ENCODE results near the gene LRRC45.
"Not testable (repeated sequence)": the region's sequence is repeated elsewhere in the genome, so short reads cannot be mapped to it uniquely, and the experiment has no call there.

LRRC45 gene

DNA sequence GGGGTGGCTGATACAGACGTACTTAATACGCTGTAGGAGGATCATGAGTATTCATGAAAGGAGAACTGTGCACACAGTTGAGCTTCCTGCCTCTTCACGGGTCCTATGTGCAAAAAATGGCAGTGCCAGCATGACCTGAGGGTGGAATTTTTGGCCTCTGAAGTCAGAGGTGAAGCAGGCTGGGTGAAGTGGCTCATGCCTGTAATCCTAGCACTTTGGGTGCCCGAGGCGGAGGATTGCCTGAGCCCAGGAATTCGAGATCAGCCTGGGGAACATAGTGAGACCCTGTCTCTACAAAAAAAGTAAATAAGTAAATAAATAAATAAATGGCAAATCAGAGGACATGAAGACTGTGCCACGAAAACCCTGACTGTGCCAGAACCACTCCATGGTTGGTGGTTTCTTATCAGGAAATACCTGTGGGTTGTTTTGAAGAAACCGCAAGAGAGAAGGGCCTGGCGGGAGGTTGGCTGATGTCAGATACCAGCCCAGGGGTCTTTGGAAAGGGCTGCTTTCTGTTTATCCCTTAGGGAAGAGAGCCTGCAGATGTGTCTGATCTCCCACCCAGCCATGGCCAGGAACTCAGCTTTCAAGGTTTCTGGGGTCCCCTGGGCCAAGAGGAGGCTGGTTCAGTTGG is 42.3 kb upstream of the LRRC45 start:
- no peak for TF ChIP-seq CTCF (IDR thresholded peaks at IDR 0.05; ENCODE audit: low read depth, low read length)
- no peak overlapping the region for H3K4me3 ChIP-seq (ENCODE audit: low read depth, low read length)

DNA sequence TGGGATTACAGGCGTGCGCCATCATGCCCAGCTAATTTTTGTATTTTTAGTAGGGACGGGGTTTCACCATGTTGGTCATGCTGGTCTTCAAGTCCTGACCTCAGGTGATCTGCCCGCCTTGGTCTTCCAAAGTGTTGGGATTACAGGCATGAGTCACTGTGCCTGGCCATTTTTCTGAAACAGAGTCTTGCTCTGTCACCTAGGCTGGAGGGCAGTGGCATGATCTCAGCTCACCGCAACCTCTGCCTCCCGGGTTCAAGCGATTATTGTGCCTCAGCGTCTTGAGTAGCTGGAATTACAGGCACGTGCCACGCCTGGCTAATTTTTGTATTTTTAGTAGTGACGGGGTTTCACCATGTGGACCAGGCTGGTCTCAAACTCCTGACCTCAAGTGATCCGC is 41.6 kb upstream of the LRRC45 start:
- not testable (repeated sequence) for H3K4me3 ChIP-seq (ENCODE audit: low read depth, low read length)

GRCh38 chr17:81983011-81983638 is 40.0 kb upstream of the LRRC45 start:
- H3K4me3 ChIP-seq (ENCODE audit: low read depth, low read length): no peak overlapping the region
- TF ChIP-seq CTCF (IDR thresholded peaks at IDR 0.05; ENCODE audit: low read depth, low read length): no peak

- TF ChIP-seq CTCF (IDR thresholded peaks at IDR 0.05; ENCODE audit: low read depth, low read length): no peak
- H3K4me3 ChIP-seq (ENCODE audit: low read depth, low read length): no peak overlapping the region
These were observed 39.3 kb upstream of the LRRC45 start for GRCh38 chr17:81983639-81984373.

- TF ChIP-seq CTCF (IDR thresholded peaks at IDR 0.05; ENCODE audit: low read depth, low read length): no peak
- no peak overlapping the region for H3K4me3 ChIP-seq (ENCODE audit: low read depth, low read length)
These were observed 38.2 kb upstream of the LRRC45 start for GRCh38 chr17:81984773-81985410.

- no peak for TF ChIP-seq CTCF (IDR thresholded peaks at IDR 0.05; ENCODE audit: low read depth, low read length)
- no peak overlapping the region for H3K4me3 ChIP-seq (ENCODE audit: low read depth, low read length)
These were observed 36.5 kb upstream of the LRRC45 start for GRCh38 chr17:81986606-81987005.

GRCh38 chr17:81987161-81987770 is 35.8 kb upstream of the LRRC45 start:
- no peak for TF ChIP-seq CTCF (IDR thresholded peaks at IDR 0.05; ENCODE audit: low read depth, low read length)

More at GRCh38 chr17:81987161-81987770, 35.8 kb upstream of the LRRC45 start:
- H3K4me3 ChIP-seq (ENCODE audit: low read depth, low read length): no peak overlapping the region

Data from WI38 (cell line).